Measurements from ENCODE around the gene TTC16.

TTC16 gene

DNA sequence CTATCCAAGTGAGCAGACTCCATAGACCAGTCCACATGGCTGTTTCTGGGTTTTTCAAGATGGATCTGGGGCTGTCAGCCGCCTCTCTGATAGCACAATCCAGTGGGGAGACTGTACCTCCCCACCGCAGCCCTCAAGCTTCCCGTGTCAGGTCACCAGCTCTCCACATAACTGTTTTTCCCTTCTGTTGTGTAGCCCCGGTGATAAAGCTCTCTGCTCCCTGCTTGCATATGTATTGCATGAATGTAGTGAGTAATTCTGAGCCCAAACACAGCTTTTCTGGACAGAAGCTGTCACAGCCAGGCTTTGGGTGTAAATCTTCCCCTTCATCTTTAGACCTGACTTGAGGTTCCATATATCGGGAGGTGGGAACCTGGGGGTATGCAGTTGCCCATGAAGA lies 32.2 kb upstream of the TTC16 start:
- Histone ChIP-seq H3K27ac (no peak overlapping the region), H3K36me3 (no peaks in the 10 kb centered on the region), H3K9me3 (no peaks in the 10 kb centered on the region), H3K4me1 (ENCODE audit: control insufficient read depth in 1 of 2, insufficient read depth in 1 of 2, low read depth in 1 of 2, low read length in 1 of 2) (no peaks in the 10 kb centered on the region), H3K27me3 (no peaks in the 10 kb centered on the region), H3K4me3 (ENCODE audit: low read depth in 1 of 2, low read length in 1 of 2) (no peak overlapping the region)
- TF ChIP-seq, protein P1, sequence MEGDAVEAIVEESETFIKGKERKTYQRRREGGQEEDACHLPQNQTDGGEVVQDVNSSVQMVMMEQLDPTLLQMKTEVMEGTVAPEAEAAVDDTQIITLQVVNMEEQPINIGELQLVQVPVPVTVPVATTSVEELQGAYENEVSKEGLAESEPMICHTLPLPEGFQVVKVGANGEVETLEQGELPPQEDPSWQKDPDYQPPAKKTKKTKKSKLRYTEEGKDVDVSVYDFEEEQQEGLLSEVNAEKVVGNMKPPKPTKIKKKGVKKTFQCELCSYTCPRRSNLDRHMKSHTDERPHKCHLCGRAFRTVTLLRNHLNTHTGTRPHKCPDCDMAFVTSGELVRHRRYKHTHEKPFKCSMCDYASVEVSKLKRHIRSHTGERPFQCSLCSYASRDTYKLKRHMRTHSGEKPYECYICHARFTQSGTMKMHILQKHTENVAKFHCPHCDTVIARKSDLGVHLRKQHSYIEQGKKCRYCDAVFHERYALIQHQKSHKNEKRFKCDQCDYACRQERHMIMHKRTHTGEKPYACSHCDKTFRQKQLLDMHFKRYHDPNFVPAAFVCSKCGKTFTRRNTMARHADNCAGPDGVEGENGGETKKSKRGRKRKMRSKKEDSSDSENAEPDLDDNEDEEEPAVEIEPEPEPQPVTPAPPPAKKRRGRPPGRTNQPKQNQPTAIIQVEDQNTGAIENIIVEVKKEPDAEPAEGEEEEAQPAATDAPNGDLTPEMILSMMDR (IDR thresholded peaks at IDR 0.05): no peak

DNA sequence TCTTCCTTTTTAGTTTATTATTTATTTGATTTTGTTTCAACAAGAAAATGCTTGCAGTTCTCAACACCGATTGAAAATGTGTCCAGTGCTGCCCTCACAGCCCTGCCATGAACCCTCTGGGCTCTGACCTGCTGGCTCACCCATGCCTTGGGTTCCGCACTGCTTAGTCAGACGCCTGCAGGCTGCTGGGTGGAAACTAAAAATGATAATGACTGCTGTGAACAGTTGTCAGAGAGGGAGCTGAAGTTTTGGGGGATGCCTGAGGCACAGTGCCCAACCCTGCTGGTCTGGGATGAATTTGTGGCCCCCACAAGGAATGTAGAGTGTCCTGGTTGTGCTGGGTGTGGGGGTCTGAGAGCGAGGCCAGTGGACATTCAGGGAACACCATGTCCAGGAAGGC lies 31.3 kb upstream of the TTC16 start:
- H3K27me3 ChIP-seq: no peaks in the 10 kb centered on the region
- no peaks in the 10 kb centered on the region for H3K9me3 ChIP-seq
- TF ChIP-seq, protein P1 (IDR thresholded peaks at IDR 0.05): no peak
- no peaks in the 10 kb centered on the region for H3K4me1 ChIP-seq (ENCODE audit: control insufficient read depth in 1 of 2, insufficient read depth in 1 of 2, low read depth in 1 of 2, low read length in 1 of 2)
- no peak overlapping the region for H3K27ac ChIP-seq
- H3K36me3 ChIP-seq: no peaks in the 10 kb centered on the region
- no peak overlapping the region for H3K4me3 ChIP-seq (ENCODE audit: low read depth in 1 of 2, low read length in 1 of 2)

DNA sequence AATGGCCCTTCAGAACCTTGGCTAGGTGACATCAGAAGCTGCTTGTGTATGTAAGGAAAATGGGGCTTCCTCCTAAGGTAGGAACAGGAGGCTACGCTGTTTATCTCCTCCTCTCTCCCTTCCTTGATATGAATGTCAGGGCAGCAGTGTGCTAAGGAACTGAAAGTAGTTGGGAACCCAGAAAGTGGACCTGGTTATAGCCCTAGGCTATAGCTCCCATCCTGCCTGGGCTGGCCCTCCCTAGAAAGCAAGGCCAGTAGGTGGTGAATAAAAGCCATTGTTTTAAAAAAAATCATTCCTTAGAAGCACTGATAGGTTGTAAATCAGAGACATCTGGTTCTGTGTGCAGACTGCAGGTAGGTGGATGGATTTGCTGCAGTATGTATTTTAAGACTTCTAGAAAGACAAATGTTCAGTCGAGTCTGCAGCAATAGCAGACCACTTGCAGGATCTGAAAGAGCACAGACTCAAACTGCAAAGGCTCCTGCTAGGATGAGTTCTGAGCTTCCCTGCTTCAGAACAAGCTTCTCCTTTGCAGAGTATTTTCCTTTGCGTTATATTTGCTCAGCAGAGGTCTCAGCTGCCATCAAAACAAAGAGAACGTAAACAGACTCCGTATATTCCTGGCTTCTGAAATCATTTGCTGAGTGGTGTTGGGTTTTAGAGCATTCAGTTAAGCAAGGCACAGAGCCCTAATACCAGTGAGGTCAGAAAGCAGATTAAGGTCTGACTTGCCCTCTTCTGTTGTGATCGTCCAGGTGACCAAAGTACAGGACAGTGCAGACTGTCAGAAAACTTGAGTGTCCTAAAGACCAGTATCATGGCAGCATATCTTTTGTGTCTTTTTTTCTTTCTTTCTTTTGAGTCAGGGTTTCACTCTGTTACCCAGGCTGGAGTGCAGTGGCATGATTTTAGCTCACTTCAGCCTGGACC lies 29.2 kb upstream of the TTC16 start:
- Histone ChIP-seq H3K9me3 (no peaks in the 10 kb centered on the region), H3K4me1 (ENCODE audit: control insufficient read depth in 1 of 2, insufficient read depth in 1 of 2, low read depth in 1 of 2, low read length in 1 of 2) (no peaks in the 10 kb centered on the region), H3K27me3 (no peaks in the 10 kb centered on the region), H3K36me3 (no peaks in the 10 kb centered on the region), H3K27ac (no peak overlapping the region), H3K4me3 (ENCODE audit: low read depth in 1 of 2, low read length in 1 of 2) (no peak overlapping the region)
- TF ChIP-seq, protein P1 (IDR thresholded peaks at IDR 0.05): no peak

DNA sequence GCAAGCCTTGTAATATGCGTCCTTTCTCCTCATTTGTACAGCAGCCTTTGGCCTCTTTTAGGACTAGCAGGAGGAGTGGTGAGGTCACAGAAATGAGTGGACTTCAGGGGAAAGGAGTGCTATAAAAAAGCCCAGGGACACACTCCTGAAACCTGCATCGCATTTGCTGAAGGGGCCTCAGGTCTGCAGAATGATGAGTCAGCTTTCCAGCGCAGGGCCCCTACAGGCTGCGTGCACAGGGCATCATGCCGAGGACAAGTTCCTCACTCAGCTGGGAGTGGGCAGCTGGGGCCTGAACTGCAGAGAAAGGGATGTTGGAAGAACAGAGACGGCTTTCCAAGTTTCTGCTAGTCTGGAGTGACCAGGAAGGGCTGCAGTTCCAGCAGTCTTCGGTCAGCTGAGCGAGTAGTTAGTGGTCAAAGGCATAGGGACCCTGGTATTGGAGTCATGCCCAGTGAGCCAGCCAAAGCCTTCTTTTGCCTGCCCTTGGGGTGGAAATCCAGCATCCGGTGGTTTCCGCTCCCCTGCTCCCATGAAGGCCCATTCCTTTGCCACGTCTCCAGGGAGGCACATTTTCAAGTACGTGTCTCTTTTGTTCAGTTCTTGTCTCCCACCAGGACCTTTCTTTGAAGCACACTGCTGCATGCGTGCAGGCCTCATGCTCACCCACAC lies 26.4 kb upstream of the TTC16 start:
- H3K4me3 ChIP-seq (ENCODE audit: low read depth in 1 of 2, low read length in 1 of 2): no peak overlapping the region
- H3K27ac ChIP-seq: no peak overlapping the region
- no peaks in the 10 kb centered on the region for H3K4me1 ChIP-seq (ENCODE audit: control insufficient read depth in 1 of 2, insufficient read depth in 1 of 2, low read depth in 1 of 2, low read length in 1 of 2)
- no peaks in the 10 kb centered on the region for H3K36me3 ChIP-seq
- H3K27me3 ChIP-seq: no peaks in the 10 kb centered on the region
- TF ChIP-seq, protein P1 (IDR thresholded peaks at IDR 0.05): no peak
- no peaks in the 10 kb centered on the region for H3K9me3 ChIP-seq

DNA sequence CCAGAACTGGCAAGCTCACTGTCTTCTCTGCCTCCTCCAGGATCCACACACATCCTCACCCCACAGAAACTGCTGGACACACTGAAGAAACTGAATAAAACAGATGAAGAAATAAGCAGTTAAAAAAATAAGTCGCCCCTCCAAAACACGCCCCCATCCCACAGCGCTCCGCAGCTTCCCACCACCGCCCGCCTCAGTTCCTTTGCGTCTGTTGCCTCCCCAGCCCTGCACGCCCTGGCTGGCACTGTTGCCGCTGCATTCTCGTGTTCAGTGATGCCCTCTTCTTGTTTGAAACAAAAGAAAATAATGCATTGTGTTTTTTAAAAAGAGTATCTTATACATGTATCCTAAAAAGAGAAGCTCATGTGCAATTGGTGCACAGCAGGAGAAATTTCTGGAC lies 25.1 kb upstream of the TTC16 start:
- H3K9me3 ChIP-seq: no peaks in the 10 kb centered on the region
- no peaks in the 10 kb centered on the region for H3K27me3 ChIP-seq
- TF ChIP-seq, protein P1 (IDR thresholded peaks at IDR 0.05): no peak
- no peak overlapping the region for H3K4me3 ChIP-seq (ENCODE audit: low read depth in 1 of 2, low read length in 1 of 2)
- H3K27ac ChIP-seq: no peak overlapping the region
- no peaks in the 10 kb centered on the region for H3K36me3 ChIP-seq
- H3K4me1 ChIP-seq (ENCODE audit: control insufficient read depth in 1 of 2, insufficient read depth in 1 of 2, low read depth in 1 of 2, low read length in 1 of 2): no peaks in the 10 kb centered on the region

All from neutrophil (primary cell).